Measurements from ENCODE around the gene ZNF385A.

DNA sequence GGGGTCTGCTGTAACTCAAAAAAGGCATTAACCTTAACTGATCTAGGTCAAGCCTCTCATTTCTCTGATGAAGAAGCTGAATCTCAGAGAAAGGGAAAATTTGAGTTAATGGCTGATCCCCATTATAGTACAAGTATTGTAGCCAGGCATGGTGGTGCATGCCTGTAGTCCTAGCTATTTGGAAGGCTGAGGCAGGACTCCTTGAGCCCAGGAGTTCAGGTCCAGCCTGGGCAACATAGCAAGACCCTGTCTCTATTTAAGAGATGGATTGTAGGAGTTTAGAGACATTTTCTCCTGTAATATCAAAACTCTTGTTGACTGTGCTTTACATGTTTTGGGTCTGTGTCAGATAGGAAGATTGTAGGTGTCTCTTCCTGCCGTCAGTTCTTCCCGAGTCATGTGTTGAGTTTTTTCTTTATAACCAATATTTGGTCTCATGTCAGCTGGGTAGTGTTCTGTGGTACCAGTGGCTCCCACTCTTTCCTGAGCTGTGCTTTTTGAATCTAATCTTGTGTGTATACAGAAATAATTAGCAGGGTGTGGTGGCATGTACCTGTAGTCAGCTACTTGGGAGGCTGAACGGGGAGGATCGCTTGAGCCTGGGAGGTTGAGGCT, 51.0 kb downstream of the ZNF385A start:
- no peak for TF ChIP-seq CTCF (IDR thresholded peaks at IDR 0.05 in 4 of 5, conservative IDR thresholded peaks at IDR 0.05 in 1 of 5)
- TF ChIP-seq POLR2A (IDR thresholded peaks at IDR 0.05), result no peak
